H1 (cell line): ENCODE measurements around the gene ZNF586. TPM values are rescaled to one million over a fixed set of nuclear protein-coding genes. Genes with fewer than 3 reads are reported as not detected.

Source experiments
- CTCF ChIA-PET: fragments of 300-600 bp; sonication (Branson Sonifier 250); formaldehyde crosslinking; loops from one replicate; lab custom pipeline; 2021; ENCODE audit not compliant: partially characterized antibody; lab: Charles Lee
- POLR2A ChIA-PET: fragments of 300-600 bp; sonication (Branson Sonifier 250); formaldehyde crosslinking; loops from one replicate; lab custom pipeline; 2021; ENCODE audit warnings: inconsistent platforms; ENCODE audit not compliant: partially characterized antibody; lab: Charles Lee
- DNase-seq, 2 experiments: peaks; one replicate each; pipeline versions ENCODE4 v3.0.0 to v3.0.0-alpha.2; 2010 to 2022; ENCODE audit warnings: low spot score in 2 of 2, low read depth in 1 of 2, mixed read lengths in 1 of 2
- FAIRE-seq: peaks from 2 replicates; lab custom pipeline; 2011; peaks lifted over from hg19 to GRCh38; lab: Jason Lieb, UNC
- H2AFZ ChIP-seq: 2 replicates; pipeline ENCODE4 v1.8.1; 2012; ENCODE audit warnings: low read length, inconsistent platforms
- H2AK5ac ChIP-seq: 2 replicates; pipeline ENCODE4 v1.6.1; 2013; ENCODE audit warnings: low read depth, low read length
- H2BK120ac ChIP-seq: replicated peaks from 2 replicates; pipeline ENCODE3; 2013; ENCODE audit warnings: low read depth, low read length, inconsistent platforms
- H2BK12ac ChIP-seq: 2 replicates; pipeline ENCODE4 v1.6.1; 2013; ENCODE audit warnings: low read depth, low read length
- H2BK15ac ChIP-seq: 2 replicates; pipeline ENCODE4 v1.6.1; 2013; ENCODE audit warnings: low read length
- H2BK20ac ChIP-seq: 2 replicates; pipeline ENCODE4 v1.6.1; 2013; ENCODE audit warnings: low read length
- H2BK5ac ChIP-seq: 2 replicates; pipeline ENCODE4 v1.6.1; 2013; ENCODE audit warnings: low read depth, low read length
- H3K14ac ChIP-seq: 2 replicates; pipeline ENCODE4 v1.6.1; 2013; ENCODE audit warnings: inconsistent platforms; ENCODE audit not compliant: insufficient read length
- H3K18ac ChIP-seq: 2 replicates; pipeline ENCODE4 v1.6.1; 2013; ENCODE audit warnings: low read length; ENCODE audit errors: extremely low read depth
- H3K23ac ChIP-seq: 2 replicates; pipeline ENCODE4 v1.6.1; 2013; ENCODE audit warnings: inconsistent platforms; ENCODE audit not compliant: insufficient read length
- H3K23me2 ChIP-seq: 2 replicates; pipeline ENCODE4 v1.6.1; 2013; ENCODE audit warnings: low read depth, low read length
- H3K27ac ChIP-seq: 2 replicates; pipeline ENCODE4 v1.6.1; 2011; ENCODE audit warnings: low read depth, low read length, inconsistent platforms
- H3K27me3 ChIP-seq, 4 experiments: replicated peaks in 1 of 4; 1 replicate in 1 of 4; 2 replicates in 3 of 4; pipeline versions ENCODE4 v1.6.1 to v1.8.1; 2011 to 2013; ENCODE audit warnings: low read length in 3 of 4, mild to moderate bottlenecking in 3 of 4, inconsistent platforms in 2 of 4, mixed read lengths in 2 of 4, moderate library complexity in 1 of 4; ENCODE audit not compliant: control insufficient read depth in 3 of 4, insufficient read depth in 3 of 4; ENCODE audit errors: extremely low read depth in 1 of 4
- H3K36me3 ChIP-seq, 4 experiments: 2 replicates each; pipeline versions ENCODE4 v1.6.1 to v1.8.1; 2011 to 2013; ENCODE audit warnings: mild to moderate bottlenecking in 4 of 4, low read length in 3 of 4, moderate library complexity in 2 of 4, control low read depth in 1 of 4, inconsistent platforms in 1 of 4; ENCODE audit not compliant: insufficient read depth in 4 of 4, control insufficient read depth in 2 of 4
- H3K4ac ChIP-seq: replicated peaks from 2 replicates; pipeline ENCODE3; 2013; ENCODE audit warnings: low read length, low read depth, mixed read lengths, inconsistent platforms; ENCODE audit not compliant: insufficient read length
- H3K4me1 ChIP-seq, 4 experiments: replicated peaks in 1 of 4; 1 replicate in 1 of 4; 2 replicates in 3 of 4; pipeline versions ENCODE4 v1.6.1 to v1.8.1; 2011 to 2013; ENCODE audit warnings: low read length in 3 of 4, inconsistent platforms in 2 of 4, mixed read lengths in 1 of 4; ENCODE audit not compliant: insufficient read depth in 4 of 4, control insufficient read depth in 3 of 4
- H3K4me2 ChIP-seq, 2 experiments: 2 replicates each; pipeline versions ENCODE4 v1.6.1 to v1.8.1; 2011 to 2013; ENCODE audit warnings: low read depth in 2 of 2, low read length in 2 of 2, control low read depth in 1 of 2, inconsistent platforms in 1 of 2, mild to moderate bottlenecking in 1 of 2; ENCODE audit not compliant: insufficient read depth in 1 of 2
- H3K4me3 ChIP-seq, 4 experiments: fragments of 200-600, 300-600 bp in 1 of 4; sonication (generic), shearing (Covaris generic), sonication (Bioruptor Twin) in 1 of 4; 2 replicates each; pipeline versions ENCODE4 v1.5.1 to v1.8.1; 2011 to 2016; ENCODE audit warnings: low read length in 4 of 4, low read depth in 3 of 4, control low read depth in 2 of 4, inconsistent platforms in 2 of 4, mild to moderate bottlenecking in 2 of 4, mixed read lengths in 1 of 4, moderate library complexity in 1 of 4; ENCODE audit not compliant: insufficient read depth in 2 of 4; ENCODE audit errors: extremely low read depth in 1 of 4
- H3K56ac ChIP-seq: replicated peaks from 2 replicates; pipeline ENCODE3; 2013; ENCODE audit warnings: low read depth, mild to moderate bottlenecking, mixed read lengths, low read length, inconsistent platforms; ENCODE audit not compliant: insufficient read length
- H3K79me1 ChIP-seq: 2 replicates; pipeline ENCODE4 v1.6.1; 2013; ENCODE audit warnings: low read depth, low read length, control low read depth
- H3K79me2 ChIP-seq, 2 experiments: 2 replicates each; pipeline versions ENCODE4 v1.6.1 to v1.8.1; 2012 to 2013; ENCODE audit warnings: low read length in 2 of 2, mild to moderate bottlenecking in 2 of 2, inconsistent platforms in 1 of 2; ENCODE audit not compliant: insufficient read depth in 2 of 2, control insufficient read depth in 1 of 2
- H3K9ac ChIP-seq, 4 experiments: replicated peaks in 1 of 4; 1 replicate in 1 of 4; 2 replicates in 3 of 4; pipeline versions ENCODE4 v1.6.1 to v1.8.1; 2011 to 2013; ENCODE audit warnings: low read depth in 3 of 4, low read length in 3 of 4, control low read depth in 2 of 4, mild to moderate bottlenecking in 2 of 4, moderate library complexity in 2 of 4, inconsistent platforms in 1 of 4; ENCODE audit errors: extremely low read depth in 1 of 4
- H3K9me3 ChIP-seq, 2 experiments: 2 replicates each; pipeline versions ENCODE4 v1.6.1 to v1.8.1; 2012 to 2013; ENCODE audit warnings: mild to moderate bottlenecking in 2 of 2, moderate library complexity in 2 of 2, control low read depth in 1 of 2, inconsistent platforms in 1 of 2, low read depth in 1 of 2, low read length in 1 of 2, mixed read lengths in 1 of 2; ENCODE audit not compliant: insufficient read depth in 2 of 2
- H4K20me1 ChIP-seq, 2 experiments: replicated peaks in 1 of 2; 2 replicates each; pipeline versions ENCODE3 to v1.8.1; 2011 to 2013; ENCODE audit warnings: inconsistent platforms in 2 of 2, low read length in 2 of 2, mild to moderate bottlenecking in 1 of 2; ENCODE audit not compliant: insufficient read depth in 2 of 2, control insufficient read depth in 1 of 2
- H4K5ac ChIP-seq: 2 replicates; pipeline ENCODE4 v1.6.1; 2013; ENCODE audit warnings: low read length, low read depth, mixed read lengths, inconsistent platforms; ENCODE audit not compliant: insufficient read length
- H4K8ac ChIP-seq: 2 replicates; pipeline ENCODE4 v1.8.0; 2013; ENCODE audit warnings: mild to moderate bottlenecking, moderate library complexity, low read length, inconsistent platforms; ENCODE audit not compliant: insufficient read depth; ENCODE audit errors: extremely low read depth
- H4K91ac ChIP-seq: replicated peaks from 2 replicates; pipeline ENCODE3; 2013; ENCODE audit warnings: low read length, mixed read lengths, inconsistent platforms; ENCODE audit not compliant: insufficient read length
- EGR1 ChIP-seq: IDR thresholded peaks from 2 replicates; pipeline ENCODE4 v1.6.1; 2011; ENCODE audit warnings: low read depth, low read length, borderline replicate concordance
- KDM4A ChIP-seq: IDR thresholded peaks from one replicate; pipeline ENCODE4 v1.7.1; 2012; ENCODE audit warnings: low read depth, mild to moderate bottlenecking, moderate library complexity, low read length, inconsistent platforms; ENCODE audit not compliant: severe bottlenecking
- NRF1 ChIP-seq: IDR thresholded peaks from 2 replicates; pipeline ENCODE4 v1.6.1; 2011; ENCODE audit warnings: mild to moderate bottlenecking, low read depth, low read length, improper control_type of control experiment
- POLR2A ChIP-seq, 2 experiments: IDR thresholded peaks; 1 replicate in 1 of 2; 2 replicates in 1 of 2; pipeline ENCODE4 v1.6.1; 2011; ENCODE audit warnings: low read depth in 2 of 2, low read length in 2 of 2, mild to moderate bottlenecking in 2 of 2; ENCODE audit errors: control extremely low read depth in 1 of 2
- POLR2AphosphoS5 ChIP-seq: IDR thresholded peaks from 2 replicates; pipeline ENCODE4 v1.6.1; 2011; ENCODE audit warnings: low read depth, low read length
- POU5F1 ChIP-seq: IDR thresholded peaks from 2 replicates; pipeline ENCODE4 v1.6.1; 2011; ENCODE audit warnings: low read depth, mild to moderate bottlenecking, low read length, moderate library complexity
- RFX5 ChIP-seq: IDR thresholded peaks from 2 replicates; pipeline ENCODE4 v1.6.1; 2011; ENCODE audit warnings: low read depth, low read length, improper control_type of control experiment, borderline replicate concordance
- SUZ12 ChIP-seq: fragments of 200-600 bp; sonication (generic); IDR thresholded peaks from 2 replicates; pipeline ENCODE4 v1.6.1; 2012; ENCODE audit warnings: mild to moderate bottlenecking, inconsistent platforms, low read length, moderate library complexity, mixed read lengths
- WGBS, 2 experiments: shearing (Covaris generic) in 1 of 2; methylation state at CpG; one replicate each; pipeline versions ENCODE4 v1.1.6 to v1.1.7; 2013 to 2015; ENCODE audit warnings: low lambda C conversion rate in 2 of 2, mixed read lengths in 2 of 2, inconsistent platforms in 1 of 2, low coverage in 1 of 2, missing lambda C conversion rate in 1 of 2; ENCODE audit not compliant: insufficient replicate concordance in 2 of 2, insufficient coverage in 1 of 2, insufficient read length in 1 of 2; ENCODE audit errors: extremely low coverage in 1 of 2, missing lambda C conversion rate in 1 of 2; 5-methylcytosine and 5-hydroxymethylcytosine counted together
- polyA plus RNA-seq, 7 experiments: library from polyadenylated mRNA; depleted of rRNA in 3 of 7; stranded (reverse) in 5 of 7; unstranded in 2 of 7; fragments of >200 nt in 5 of 7; fragments of 200-250 nt in 2 of 7; gene quantifications; 1 replicate in 5 of 7; 2 replicates in 1 of 7; 4 replicates in 1 of 7; pipeline versions ENCODE4 v1.2.1 to v1.2.3, GENCODE V29; 2011 to 2013; ENCODE audit warnings: missing spikeins in 2 of 7, mixed read lengths in 2 of 7
- total RNA-seq: library from RNA; stranded (reverse); fragmentation: NEBNext Ultra II Directional; extraction: Animal tissue kit (Norgen Biotek cat#: 25700); gene quantifications from 2 replicates; pipeline ENCODE4 v1.2.1, GENCODE V29; 2021

The ZNF586 gene
- total and polyA plus RNA-seq, 2 of the 8 experiments (the other 6 are each of a cell fraction or from before 2014, with no cell fraction given) = 8.1 to 15.5 TPM

- Histone ChIP-seq H3K18ac (no peak overlapping the region), H3K9ac (no peak overlapping the region), H4K20me1 (peaks cover 3 to 9% of the 10 kb centered on the region in 2 experiments), H3K79me1 (peaks cover 18% of the 10 kb centered on the region), H3K9me3 (peaks cover 4 to 9% of the 10 kb centered on the region in 2 experiments; a peak in 3 of 4 replicates), H4K91ac (no peak overlapping the region), H3K4me2 (no peak overlapping the region), H3K4ac (no peak overlapping the region), H2AK5ac (no peak overlapping the region), H3K27ac (no peak overlapping the region), H3K14ac (no peak overlapping the region), H2BK20ac (no peak overlapping the region), H2BK12ac (no peak overlapping the region), H3K27me3 (no peaks in the 10 kb centered on the region), H2BK5ac (no peak overlapping the region), H3K4me3 (no peak overlapping the region), H3K4me1 (no peaks in the 10 kb centered on the region), H2AFZ (no peak overlapping the region), H2BK120ac (no peak overlapping the region), H3K56ac (no peak overlapping the region), H3K23me2 (no peaks in the 10 kb centered on the region), H3K79me2 (peaks cover 4 to 59% of the 10 kb centered on the region in 2 experiments; a peak in 3 of 4 replicates), H4K8ac (no peak overlapping the region), H3K36me3 (peaks cover 5 to 40% (median 28%) of the 10 kb centered on the region in 4 experiments; a peak in 6 of 8 replicates), H2BK15ac (no peak overlapping the region), H3K23ac (no peak overlapping the region), H4K5ac (no peak overlapping the region)
- 97% methylated on average over 10 of the region's 10 CpGs; no CpG with 5 or more reads in 1 of the 2 experiments for whole genome bisulfite sequencing, 2 experiments
- FAIRE-seq = no peak
- DNase-seq = no peak
- TF ChIP-seq NRF1 = no peak
- TF ChIP-seq POLR2A (IDR thresholded peaks at IDR 0.05; ENCODE audit: control extremely low read depth in 1 of 2, low read depth in 2 of 2, low read length in 2 of 2) = no peak
- no peak for TF ChIP-seq POU5F1
- no peak for TF ChIP-seq SUZ12
- no peak for TF ChIP-seq RFX5
- no peak for TF ChIP-seq KDM4A
- no peak for TF ChIP-seq POLR2AphosphoS5
- no peak for TF ChIP-seq EGR1
- POLR2A ChIA-PET = interaction anchor here (0.9 to 1.0 kb wide), 2 partner anchors 25 to 68 kb away, joined by 3 read pairs; no protein-coding TSS in a partner anchor
- CTCF ChIA-PET = no interaction called here
These were observed 9.9 kb downstream of the ZNF586 start for GRCh38 chr19:57779220-57779845.
